ENCODE data around the gene XAGE2.

Gene XAGE2

GRCh38 chrX:52349681-52350080 lies 19.1 kb upstream of the XAGE2 start:
- no peaks in the 10 kb centered on the region for H3K27me3 ChIP-seq
- H3K4me3 ChIP-seq (ENCODE audit: low read depth, low read length), result no peak overlapping the region
- no peak for DNase-seq
- H3K36me3 ChIP-seq, result no peaks in the 10 kb centered on the region
- no peaks in the 10 kb centered on the region for H3K4me1 ChIP-seq
- TF ChIP-seq CTCF (IDR thresholded peaks at IDR 0.05; ENCODE audit: low read depth, low read length), result no peak
- H3K9me3 ChIP-seq, result no peaks in the 10 kb centered on the region

GRCh38 chrX:52352551-52352950 lies 16.3 kb upstream of the XAGE2 start:
- H3K4me1 ChIP-seq, result no peaks in the 10 kb centered on the region
- no peak overlapping the region for H3K4me3 ChIP-seq (ENCODE audit: low read depth, low read length)
- TF ChIP-seq CTCF (IDR thresholded peaks at IDR 0.05; ENCODE audit: low read depth, low read length), result no peak
- H3K36me3 ChIP-seq, result no peaks in the 10 kb centered on the region
- no peaks in the 10 kb centered on the region for H3K27me3 ChIP-seq
- no peak for DNase-seq
- no peaks in the 10 kb centered on the region for H3K9me3 ChIP-seq

- H3K36me3 ChIP-seq, result no peaks in the 10 kb centered on the region
- no peaks in the 10 kb centered on the region for H3K4me1 ChIP-seq
- no peak for DNase-seq
- no peaks in the 10 kb centered on the region for H3K9me3 ChIP-seq
- no peaks in the 10 kb centered on the region for H3K27me3 ChIP-seq
- TF ChIP-seq CTCF (IDR thresholded peaks at IDR 0.05; ENCODE audit: low read depth, low read length), result no peak
- H3K4me3 ChIP-seq (ENCODE audit: low read depth, low read length), result no peak overlapping the region
Observed at GRCh38 chrX:52353838-52354237, 15.0 kb upstream of the XAGE2 start.

GRCh38 chrX:52355108-52355507 lies 13.7 kb upstream of the XAGE2 start:
- H3K4me1 ChIP-seq, result no peaks in the 10 kb centered on the region
- no peaks in the 10 kb centered on the region for H3K27me3 ChIP-seq
- H3K36me3 ChIP-seq, result no peaks in the 10 kb centered on the region
- no peaks in the 10 kb centered on the region for H3K9me3 ChIP-seq
- no peak for TF ChIP-seq CTCF (IDR thresholded peaks at IDR 0.05; ENCODE audit: low read depth, low read length)
- H3K4me3 ChIP-seq (ENCODE audit: low read depth, low read length), result no peak overlapping the region
- no peak for DNase-seq

GRCh38 chrX:52359614-52360232 lies 9.1 kb upstream of the XAGE2 start:
- H3K36me3 ChIP-seq, result no peaks in the 10 kb centered on the region
- H3K4me3 ChIP-seq (ENCODE audit: low read depth, low read length), result no peak overlapping the region
- H3K27me3 ChIP-seq, result no peaks in the 10 kb centered on the region
- no peaks in the 10 kb centered on the region for H3K4me1 ChIP-seq
- H3K9me3 ChIP-seq, result no peaks in the 10 kb centered on the region
- DNase-seq, result no peak
- no peak for TF ChIP-seq CTCF (IDR thresholded peaks at IDR 0.05; ENCODE audit: low read depth, low read length)

- Histone ChIP-seq H3K9me3 (no peaks in the 10 kb centered on the region), H3K4me3 (ENCODE audit: low read depth, low read length) (no peak overlapping the region), H3K4me1 (no peaks in the 10 kb centered on the region), H3K36me3 (no peaks in the 10 kb centered on the region), H3K27me3 (no peaks in the 10 kb centered on the region)
- TF ChIP-seq CTCF (IDR thresholded peaks at IDR 0.05; ENCODE audit: low read depth, low read length), result no peak
- no peak for DNase-seq
Observed at GRCh38 chrX:52361941-52362340, 6.9 kb upstream of the XAGE2 start.

All from BE2C (cell line).